Keratinocyte (primary cell): Measurements from ENCODE around the gene OSCAR. TPM values are rescaled to one million over a fixed set of nuclear protein-coding genes. Genes with fewer than 3 reads are reported as not detected.

ENCODE experiments used
- DNase-seq: peaks from one replicate; pipeline ENCODE4 v3.0.0-alpha.2; 2011; ENCODE audit warnings: low read depth, missing footprints, low spot score
- FAIRE-seq: peaks from 2 replicates; lab custom pipeline; 2011; peaks lifted over from hg19 to GRCh38; lab: Jason Lieb, UNC
- H2AFZ ChIP-seq: 2 replicates; pipeline ENCODE4 v1.6.0; 2012; ENCODE audit warnings: low read length, control low read depth, inconsistent platforms; ENCODE audit not compliant: control insufficient read depth
- H3K27ac ChIP-seq: 2 replicates; pipeline ENCODE4 v1.5.1; 2011; ENCODE audit warnings: low read length; ENCODE audit not compliant: control insufficient read depth, insufficient read depth
- H3K27me3 ChIP-seq: 3 replicates; pipeline ENCODE4 v1.6.0; 2011; ENCODE audit warnings: low read length; ENCODE audit not compliant: control insufficient read depth, insufficient read depth; ENCODE audit errors: extremely low read depth
- H3K36me3 ChIP-seq, 2 experiments: 2 replicates in 1 of 2; 3 replicates in 1 of 2; pipeline ENCODE4 v1.5.1; 2011; ENCODE audit warnings: low read length in 2 of 2, mild to moderate bottlenecking in 1 of 2; ENCODE audit not compliant: control insufficient read depth in 2 of 2, insufficient read depth in 2 of 2; ENCODE audit errors: extremely low read depth in 1 of 2
- H3K4me1 ChIP-seq: 3 replicates; pipeline ENCODE4 v1.5.1; 2011; ENCODE audit warnings: low read length; ENCODE audit not compliant: control insufficient read depth, insufficient read depth; ENCODE audit errors: extremely low read depth
- H3K4me2 ChIP-seq: 3 replicates; pipeline ENCODE4 v1.6.0; 2011; ENCODE audit warnings: low read depth, low read length; ENCODE audit not compliant: control insufficient read depth, insufficient read depth; ENCODE audit errors: extremely low read depth
- H3K4me3 ChIP-seq, 3 experiments: fragments of 200-600 bp in 1 of 3; sonication (generic) in 1 of 3; 2 replicates in 2 of 3; 3 replicates in 1 of 3; pipeline ENCODE4 v1.5.1; 2011 to 2016; ENCODE audit warnings: low read length in 3 of 3, mild to moderate bottlenecking in 3 of 3, control low read depth in 2 of 3, inconsistent platforms in 1 of 3, low read depth in 1 of 3, mixed read lengths in 1 of 3, mixed run types in 1 of 3, moderate library complexity in 1 of 3; ENCODE audit not compliant: control insufficient read depth in 2 of 3, insufficient read depth in 2 of 3; ENCODE audit errors: extremely low read depth in 1 of 3
- H3K79me2 ChIP-seq: 2 replicates; pipeline ENCODE4 v1.6.0; 2012; ENCODE audit warnings: low read length; ENCODE audit not compliant: control insufficient read depth, insufficient read depth
- H3K9ac ChIP-seq: 3 replicates; pipeline ENCODE4 v1.6.0; 2011; ENCODE audit warnings: low read length; ENCODE audit not compliant: control insufficient read depth, insufficient read depth; ENCODE audit errors: extremely low read depth
- H3K9me1 ChIP-seq: 3 replicates; pipeline ENCODE4 v1.6.0; 2011; ENCODE audit warnings: low read length; ENCODE audit not compliant: control insufficient read depth, insufficient read depth; ENCODE audit errors: extremely low read depth
- H3K9me3 ChIP-seq: 2 replicates; pipeline ENCODE4 v1.5.1; 2012; ENCODE audit warnings: low read depth, low read length; ENCODE audit not compliant: control insufficient read depth
- H4K20me1 ChIP-seq: 3 replicates; pipeline ENCODE4 v1.6.0; 2011; ENCODE audit warnings: low read length; ENCODE audit not compliant: control insufficient read depth, insufficient read depth; ENCODE audit errors: extremely low read depth
- CTCF ChIP-seq, 3 experiments: IDR thresholded peaks in 1 of 3; conservative IDR thresholded peaks in 1 of 3; optimal IDR thresholded peaks in 1 of 3; 2 replicates in 2 of 3; 3 replicates in 1 of 3; pipeline versions ENCODE3 to v1.5.1; 2011; ENCODE audit warnings: low read length in 3 of 3, mild to moderate bottlenecking in 3 of 3, moderate library complexity in 2 of 3, control low read depth in 1 of 3, inconsistent platforms in 1 of 3; ENCODE audit not compliant: insufficient read depth in 2 of 3; ENCODE audit errors: extremely low read depth in 1 of 3
- EZH2 ChIP-seq: IDR thresholded peaks from one replicate; pipeline ENCODE4 v1.6.1; 2012; ENCODE audit warnings: inconsistent platforms, mild to moderate bottlenecking, low read length, moderate library complexity
- dilution Hi-C: fragments of 300-500 bp; cut with MboI; formaldehyde crosslinking; loops from one replicate; pipeline ENCODE4 v1.7.0; 2020; ENCODE audit warnings: low sequenced_read_pairs; ENCODE audit not compliant: extremely low pct_ligation_motif_present
- polyA plus RNA-seq, 5 experiments: library from polyadenylated mRNA; depleted of rRNA in 3 of 5; stranded (reverse) in 3 of 5; stranded (forward) in 1 of 5; unstranded in 1 of 5; fragments of >200 nt; gene quantifications; 1 replicate in 1 of 5; 2 replicates in 3 of 5; 3 replicates in 1 of 5; pipeline versions ENCODE4 v1.2.1 to v1.2.3, GENCODE V29; 2011 to 2012; ENCODE audit warnings: missing spikeins in 2 of 5, low read depth in 1 of 5, low replicate concordance in 1 of 5

The OSCAR gene
- polyA plus RNA-seq, 1 donor (not counting 4 experiments of a cell fraction or from before 2014, with no cell fraction given): 0.14 TPM

GRCh38 chr19:54045771-54046170 is 54.8 kb downstream of the OSCAR start:
- FAIRE-seq (no peak), DNase-seq (no peak)
- Histone ChIP-seq H3K4me1 (no peaks in the 10 kb centered on the region), H3K9me1 (no peaks in the 10 kb centered on the region), H3K9ac (no peak overlapping the region), H3K36me3 (no peaks in the 10 kb centered on the region), H3K9me3 (no peaks in the 10 kb centered on the region), H3K27me3 (no peaks in the 10 kb centered on the region), H3K4me3 (no peak overlapping the region), H3K27ac (no peak overlapping the region), H4K20me1 (no peaks in the 10 kb centered on the region), H3K4me2 (no peak overlapping the region), H3K79me2 (no peaks in the 10 kb centered on the region), H2AFZ (no peak overlapping the region)
- dilution Hi-C loops: loop anchor here (25.0 kb wide), 1 partner anchor 108 kb away; no protein-coding TSS in a partner anchor
- TF ChIP-seq EZH2: no peak
- no peak for TF ChIP-seq CTCF (optimal IDR thresholded peaks at IDR 0.05 in 1 of 3, IDR thresholded peaks at IDR 0.05 in 1 of 3, conservative IDR thresholded peaks at IDR 0.05 in 1 of 3; ENCODE audit: extremely low read depth in 1 of 3, insufficient read depth in 2 of 3, low read length in 3 of 3)

Other genes starting within 250 kb of the OSCAR start
- 16.8 to 24.6 TPM (median 19.4 TPM) in 3 replicates for gene MYADM, start 232.9 kb downstream of the OSCAR start, polyA plus RNA-seq
- gene PRKCG, start 218.6 kb downstream of the OSCAR start, polyA plus RNA-seq: not detected in 3 replicates
- gene CACNG7, start 191.5 kb downstream of the OSCAR start, polyA plus RNA-seq: not detected in 3 replicates
- not detected in 3 replicates for gene CACNG8, start 137.9 kb downstream of the OSCAR start, polyA plus RNA-seq
- gene CACNG6, start 109.2 kb downstream of the OSCAR start, polyA plus RNA-seq: not detected in 3 replicates
- gene VSTM1, start 36.9 kb downstream of the OSCAR start, polyA plus RNA-seq: not detected in 3 replicates
- gene TARM1, start 19.4 kb downstream of the OSCAR start, polyA plus RNA-seq: not detected in 3 replicates
- 41.9 to 61.4 TPM (median 44.5 TPM) in 3 replicates for gene NDUFA3, start 2.1 kb upstream of the OSCAR start, polyA plus RNA-seq
- 6.8 to 9.2 TPM (median 7.8 TPM) in 3 replicates for gene TFPT, start 14.9 kb upstream of the OSCAR start, polyA plus RNA-seq
- gene PRPF31, start 15.0 kb upstream of the OSCAR start, polyA plus RNA-seq: 25.7 to 56.9 TPM (median 42.2 TPM) in 3 replicates
- 4.1 to 15.0 TPM (median 8.6 TPM) in 3 replicates for gene CNOT3, start 37.0 kb upstream of the OSCAR start, polyA plus RNA-seq
- gene LENG1, start 58.9 kb upstream of the OSCAR start, polyA plus RNA-seq: 2.0 to 4.0 TPM (median 3.4 TPM) in 3 replicates
- gene TMC4, start 72.4 kb upstream of the OSCAR start, polyA plus RNA-seq: 1.5 to 2.2 TPM (median 1.8 TPM) in 3 replicates
- gene MBOAT7, start 88.8 kb upstream of the OSCAR start, polyA plus RNA-seq: 41.3 to 70.2 TPM (median 62.7 TPM) in 3 replicates
- 36.5 to 49.7 TPM (median 40.5 TPM) in 3 replicates for gene TSEN34, start 90.5 kb upstream of the OSCAR start, polyA plus RNA-seq
- 1,666 to 2,598 TPM (median 1,866 TPM) in 3 replicates for gene RPS9, start 100.1 kb upstream of the OSCAR start, polyA plus RNA-seq
- not detected in 3 replicates for gene LILRB3, start 122.2 kb upstream of the OSCAR start, polyA plus RNA-seq
- gene LILRA6, start 142.0 kb upstream of the OSCAR start, polyA plus RNA-seq: not detected in 3 replicates
- gene LILRB5, start 156.5 kb upstream of the OSCAR start, polyA plus RNA-seq: not detected in 3 replicates
- gene LILRB2, start 180.3 kb upstream of the OSCAR start, polyA plus RNA-seq: not detected in 3 replicates
- not detected in 3 replicates for gene LILRA5, start 212.4 kb upstream of the OSCAR start, polyA plus RNA-seq
- gene LILRA4, start 238.4 kb upstream of the OSCAR start, polyA plus RNA-seq: not detected in 3 replicates